Stimulated activated CD8-positive, alpha-beta memory T cell treated with anti-CD3 and anti-CD28 coated beads, Interleukin-7, amount 100 ng/mL, for 24 hours (primary cell): ENCODE data around the gene AAK1.
"Not testable (repeated sequence)": the region's sequence is repeated elsewhere in the genome, so short reads cannot be mapped to it uniquely, and the experiment has no call there.

Experiments
- DNase-seq: peaks from one replicate; pipeline ENCODE4 v3.0.0-alpha.2; 2020; ENCODE audit warnings: low read depth

Gene AAK1

GRCh38 chr2:69625078-69625795 lies 18.3 kb downstream of the AAK1 start:
- DNase-seq: no peak

DNA sequence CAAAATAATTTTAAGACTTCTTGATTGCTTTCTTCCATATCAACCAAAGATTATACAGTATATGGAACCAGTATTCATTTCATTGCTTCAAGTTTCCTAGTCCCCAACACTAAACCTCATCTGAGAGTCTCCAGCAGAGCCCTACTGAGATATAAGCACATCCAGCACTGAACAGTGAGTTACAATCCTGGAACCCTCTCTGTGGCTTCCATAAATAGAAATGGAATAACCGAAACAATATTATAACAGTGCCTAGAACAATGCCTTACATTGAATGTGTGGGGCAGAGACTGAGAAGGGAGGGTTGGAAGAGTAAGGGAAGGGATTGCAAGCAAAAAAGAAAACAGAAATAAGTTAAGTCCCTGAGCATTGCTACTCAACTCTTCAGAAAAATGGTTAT lies 18.9 kb downstream of the AAK1 start:
- no peak for DNase-seq

GRCh38 chr2:69624131-69624530 lies 19.4 kb downstream of the AAK1 start:
- DNase-seq: no peak

GRCh38 chr2:69623236-69623635 lies 20.3 kb downstream of the AAK1 start:
- no peak for DNase-seq

DNA sequence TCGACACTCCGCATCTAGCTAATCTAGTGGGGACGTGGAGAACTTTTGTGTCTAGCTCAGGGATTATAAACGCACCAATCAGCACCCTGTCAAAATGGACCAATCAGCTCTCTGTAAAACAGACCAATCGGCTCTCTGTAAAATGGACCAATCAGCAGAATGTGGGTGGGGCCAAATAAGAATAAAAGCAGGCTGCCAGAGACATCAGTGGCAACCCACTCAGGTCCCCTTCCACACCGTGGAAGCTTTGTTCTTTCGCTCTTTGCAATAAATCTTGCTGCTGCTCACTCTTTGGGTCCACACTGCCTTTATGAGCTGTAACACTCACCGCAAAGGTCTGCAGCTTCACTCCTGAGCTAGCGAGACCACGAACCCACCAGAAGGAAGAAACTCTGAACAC lies 20.7 kb downstream of the AAK1 start:
- DNase-seq: not testable (repeated sequence)

DNA sequence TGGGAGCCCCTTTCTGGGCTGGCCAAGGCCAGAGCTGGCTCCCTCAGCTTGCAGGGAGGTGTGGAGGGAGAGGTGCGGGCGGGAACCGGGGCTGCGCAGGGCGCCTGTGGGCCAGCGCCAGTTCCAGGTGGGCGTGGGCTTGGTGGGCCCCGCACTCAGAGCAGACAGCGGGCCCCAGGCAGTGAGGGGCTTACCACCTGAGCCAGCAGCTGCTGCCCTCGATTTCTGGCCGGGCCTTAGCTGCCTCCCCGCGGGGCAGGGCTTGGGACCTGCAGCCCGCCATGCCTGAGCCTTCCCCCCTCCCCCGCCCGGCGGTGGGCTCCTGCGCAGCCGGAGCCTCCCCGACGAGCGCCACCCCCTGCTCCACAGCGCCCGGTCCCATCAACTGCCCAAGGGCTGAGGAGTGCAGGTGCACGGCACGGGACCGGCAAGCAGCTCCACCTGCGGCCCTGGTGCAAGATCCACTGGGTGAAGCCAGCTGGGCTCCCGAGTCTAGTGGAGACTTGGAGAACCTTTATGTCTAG lies 21.5 kb downstream of the AAK1 start:
- not testable (repeated sequence) for DNase-seq

GRCh38 chr2:69621440-69621839 lies 22.1 kb downstream of the AAK1 start:
- no peak for DNase-seq

DNA sequence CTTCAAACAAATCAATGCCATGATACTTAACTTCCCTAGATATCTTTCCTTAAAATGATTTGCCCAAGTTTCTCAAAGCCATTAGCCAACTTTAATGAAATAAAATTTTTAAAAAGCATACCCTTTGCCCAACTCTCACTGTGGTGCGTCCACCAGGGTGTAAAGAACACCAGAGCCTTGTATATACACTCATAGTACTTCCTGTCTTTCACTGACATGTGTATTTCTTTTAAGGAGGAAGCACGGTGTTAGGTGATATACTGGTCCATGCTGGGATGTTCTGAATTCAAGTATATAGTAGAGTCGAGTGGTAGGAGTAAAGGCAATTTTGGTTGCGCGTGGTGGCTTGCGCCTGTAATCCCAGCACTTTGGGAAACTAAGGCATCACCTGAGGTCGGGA lies 22.7 kb downstream of the AAK1 start:
- no peak for DNase-seq

DNA sequence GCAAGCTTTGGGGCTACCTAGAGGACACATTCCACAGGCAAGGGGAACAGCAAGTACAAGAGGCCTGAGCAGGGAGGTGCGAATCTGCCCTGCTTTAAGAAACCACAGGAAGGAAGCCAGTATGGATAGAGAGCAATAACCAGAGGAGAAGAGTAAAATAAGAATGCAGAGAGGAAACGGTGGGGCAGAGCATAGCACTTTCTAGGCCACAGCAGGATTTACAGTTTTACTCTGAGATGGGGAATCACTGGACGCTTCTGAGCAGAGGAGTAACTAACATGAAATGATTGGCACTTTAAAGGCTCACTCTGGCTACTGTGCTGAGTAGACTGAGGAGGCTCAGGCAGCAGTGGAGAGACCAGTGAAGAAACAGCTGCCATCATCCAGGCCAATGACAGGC lies 23.8 kb downstream of the AAK1 start:
- no peak for DNase-seq

GRCh38 chr2:69618362-69618761 lies 25.2 kb downstream of the AAK1 start:
- no peak for DNase-seq

- DNase-seq: no peak
Measured at GRCh38 chr2:69617744-69618143, 25.8 kb downstream of the AAK1 start.

- no peak for DNase-seq
Measured at GRCh38 chr2:69616755-69617154, 26.8 kb downstream of the AAK1 start.

DNA sequence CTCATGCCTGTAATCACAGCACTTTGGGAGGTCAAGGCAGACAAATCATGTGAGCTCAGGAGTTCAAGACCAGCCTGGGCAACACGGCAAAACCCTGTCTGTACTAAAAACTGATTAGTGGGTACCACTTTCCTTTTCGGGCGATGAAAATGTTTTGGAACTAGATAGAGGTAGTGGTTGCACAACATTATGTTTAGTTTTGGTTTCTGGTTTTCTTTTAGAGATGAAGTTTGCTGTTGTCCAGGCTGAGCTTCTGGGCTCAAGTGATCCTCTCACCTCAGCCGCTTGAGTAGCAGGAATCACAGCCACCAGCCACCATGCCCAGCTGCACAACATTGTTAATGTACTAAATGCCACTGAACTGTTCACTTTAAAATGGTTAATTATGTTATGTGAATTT lies 27.6 kb downstream of the AAK1 start:
- no peak for DNase-seq

DNA sequence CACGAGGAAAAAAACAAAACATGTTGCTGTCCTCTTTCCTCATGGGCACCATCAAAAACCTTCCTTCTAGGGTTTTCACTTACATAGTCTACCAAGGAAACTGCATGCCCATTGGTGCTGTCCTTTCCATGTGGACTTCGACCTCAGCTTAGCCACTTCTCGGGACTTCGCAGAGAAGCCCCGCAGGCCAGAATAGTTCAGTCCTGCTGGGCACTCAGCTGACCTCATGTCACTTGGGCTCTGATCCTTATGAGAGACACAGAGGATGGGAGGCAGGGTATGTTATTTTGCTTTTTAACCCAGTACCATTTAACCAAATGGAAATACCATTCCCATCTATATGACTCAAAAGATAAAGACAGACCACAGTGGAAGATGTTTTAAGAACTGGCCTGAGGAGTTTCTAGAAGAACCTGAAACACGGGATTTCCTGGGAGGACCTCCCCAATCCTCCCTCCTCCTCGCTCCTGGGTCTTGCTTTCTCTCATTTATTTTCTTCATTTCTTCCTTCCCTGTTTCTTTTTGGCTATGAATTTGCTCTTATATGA lies 28.4 kb downstream of the AAK1 start:
- no peak for DNase-seq

DNA sequence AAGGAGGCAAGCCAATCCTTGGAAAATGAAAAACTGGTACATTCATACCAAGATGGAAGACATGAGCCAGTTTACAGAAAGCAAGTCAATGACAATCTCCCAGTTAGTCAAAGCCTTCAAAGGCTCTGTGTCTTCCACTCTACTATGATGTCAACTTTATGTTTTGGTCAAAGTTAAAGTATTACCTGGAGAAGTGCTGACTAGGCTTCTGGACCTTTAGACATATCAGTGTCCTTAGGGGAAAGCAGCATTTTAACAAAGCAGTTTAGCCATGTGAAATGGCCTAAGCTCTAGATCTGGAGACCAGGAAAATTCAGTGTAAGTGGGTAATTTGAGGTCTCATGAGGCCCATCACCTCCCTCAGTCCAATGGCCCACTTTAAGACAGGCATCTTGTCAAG lies 30.8 kb downstream of the AAK1 start:
- no peak for DNase-seq

GRCh38 chr2:69612200-69612599 lies 31.3 kb downstream of the AAK1 start:
- no peak for DNase-seq

DNA sequence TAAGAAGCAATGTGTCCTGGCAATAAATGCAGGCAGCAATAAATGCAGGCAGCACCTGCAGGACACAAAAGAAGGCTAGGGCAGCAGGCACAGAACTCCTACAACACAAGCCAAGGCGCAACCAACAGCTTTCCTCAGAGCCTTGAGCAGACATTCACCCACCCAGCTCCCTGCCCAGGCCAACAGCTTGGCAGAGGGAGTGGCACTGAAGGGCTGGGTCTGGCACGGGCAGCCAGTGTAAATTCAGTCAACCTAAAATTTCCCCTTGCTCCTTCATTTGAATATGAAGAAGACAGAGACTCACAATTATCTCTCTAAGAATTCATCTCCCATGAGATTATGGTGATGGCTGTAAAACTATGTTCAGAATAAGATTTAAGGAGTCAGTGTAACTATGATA lies 35.4 kb downstream of the AAK1 start:
- no peak for DNase-seq

GRCh38 chr2:69606771-69607170 lies 36.8 kb downstream of the AAK1 start:
- not testable (repeated sequence) for DNase-seq

- DNase-seq: no peak
Measured at GRCh38 chr2:69605284-69605683, 38.3 kb downstream of the AAK1 start.

- DNase-seq: no peak
Measured at GRCh38 chr2:69604836-69605235, 38.7 kb downstream of the AAK1 start.

- no peak for DNase-seq
Measured at GRCh38 chr2:69604026-69604678, 39.4 kb downstream of the AAK1 start.

- DNase-seq: no peak
Measured at GRCh38 chr2:69603146-69603743, 40.3 kb downstream of the AAK1 start.

- DNase-seq: no peak
Measured at GRCh38 chr2:69601179-69601612, 42.3 kb downstream of the AAK1 start.
